DOHH2 (cell line): ENCODE results near the gene FILIP1.
"Not testable (repeated sequence)": the region's sequence is repeated elsewhere in the genome, so short reads cannot be mapped to it uniquely, and the experiment has no call there.

Experiments used
- H3F3A ChIP-seq: fragments of 200-600 bp; sonication (generic), shearing (Covaris generic); 2 replicates; pipeline ENCODE4 v1.6.0; 2016; ENCODE audit warnings: antibody characterized with exemption, mild to moderate bottlenecking; ENCODE audit not compliant: control insufficient read depth, insufficient read depth
- H3K27ac ChIP-seq: fragments of 200-600 bp; sonication (generic); 2 replicates; pipeline ENCODE4 v1.5.1; 2014; ENCODE audit warnings: low read depth, mild to moderate bottlenecking, low read length, moderate library complexity
- H3K27me3 ChIP-seq: fragments of 200-600 bp; sonication (generic); 2 replicates; pipeline ENCODE4 v1.6.1; 2014; ENCODE audit warnings: mild to moderate bottlenecking, low read length, mixed read lengths; ENCODE audit not compliant: control insufficient read depth
- H3K36me3 ChIP-seq: fragments of 200-600 bp; sonication (generic); 2 replicates; pipeline ENCODE4 v1.6.1; 2014; ENCODE audit warnings: mild to moderate bottlenecking, low read length, moderate library complexity, mixed read lengths; ENCODE audit not compliant: control insufficient read depth
- H3K4me1 ChIP-seq: fragments of 200-600 bp; sonication (generic); 2 replicates; pipeline ENCODE4 v1.6.1; 2014; ENCODE audit warnings: mild to moderate bottlenecking, low read length, mixed read lengths; ENCODE audit not compliant: control insufficient read depth
- H3K4me2 ChIP-seq: fragments of 200-600 bp; sonication (generic); 2 replicates; pipeline ENCODE4 v1.6.0; 2014; ENCODE audit warnings: mild to moderate bottlenecking, low read length, moderate library complexity
- H3K4me3 ChIP-seq: fragments of 200-600 bp; sonication (generic); 2 replicates; pipeline ENCODE4 v1.5.1; 2014; ENCODE audit warnings: mild to moderate bottlenecking, low read length, mixed read lengths
- H3K79me2 ChIP-seq: fragments of 200-600 bp; sonication (generic); 2 replicates; pipeline ENCODE4 v1.6.1; 2014; ENCODE audit warnings: mild to moderate bottlenecking, low read length, mixed read lengths; ENCODE audit not compliant: control insufficient read depth
- H3K9me2 ChIP-seq: fragments of 200-600 bp; sonication (generic); replicated peaks from 2 replicates; pipeline ENCODE4 v1.6.1; 2014; ENCODE audit warnings: mild to moderate bottlenecking, low read length, mixed read lengths; ENCODE audit not compliant: control insufficient read depth
- H3K9me3 ChIP-seq: fragments of 200-600 bp; sonication (generic); 2 replicates; pipeline ENCODE4 v1.6.1; 2014; ENCODE audit warnings: antibody characterized with exemption, low read length, mixed read lengths; ENCODE audit not compliant: control insufficient read depth, insufficient read depth
- H4K20me1 ChIP-seq: fragments of 200-600 bp; sonication (generic); 2 replicates; pipeline ENCODE4 v1.6.0; 2014; ENCODE audit warnings: low read depth, mild to moderate bottlenecking, antibody characterized with exemption, low read length, moderate library complexity; ENCODE audit not compliant: control insufficient read depth, insufficient read depth
- EZH2phosphoT487 ChIP-seq: fragments of 200-600 bp; sonication (generic); IDR thresholded peaks from 2 replicates; pipeline ENCODE4 v1.6.1; 2017; ENCODE audit warnings: borderline replicate concordance, mild to moderate bottlenecking, antibody characterized with exemption, low read length, moderate library complexity, mixed read lengths
- TF ChIP-seq, protein P1 (sequence below): fragments of 200-600 bp; sonication (generic); IDR thresholded peaks from one replicate; pipeline ENCODE4 v1.5.1; 2014; ENCODE audit warnings: antibody characterized with exemption, mild to moderate bottlenecking, low read depth, low read length; ENCODE audit not compliant: poor library complexity, severe bottlenecking

Gene FILIP1

DNA sequence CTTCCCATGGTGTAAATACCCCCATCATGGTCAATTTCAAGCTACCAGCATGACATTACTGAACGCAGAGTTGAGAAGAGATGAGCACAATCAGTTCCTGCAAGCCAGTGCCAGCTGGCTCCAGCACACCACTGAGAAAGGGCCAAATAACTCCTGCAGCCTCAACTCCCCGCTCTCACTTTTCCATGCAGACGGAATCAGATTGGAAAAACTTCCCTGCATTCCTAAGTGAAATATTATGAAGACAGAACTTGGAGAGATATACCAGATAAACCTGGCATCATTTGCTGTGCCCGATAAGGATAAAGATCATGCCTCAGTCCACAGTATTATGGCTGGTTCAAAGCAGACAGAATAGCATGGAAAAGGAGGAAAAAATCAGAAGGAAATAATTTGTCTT lies 56.7 kb downstream of the FILIP1 start:
- H3K36me3 ChIP-seq: no peaks in the 10 kb centered on the region
- TF ChIP-seq, protein P1, sequence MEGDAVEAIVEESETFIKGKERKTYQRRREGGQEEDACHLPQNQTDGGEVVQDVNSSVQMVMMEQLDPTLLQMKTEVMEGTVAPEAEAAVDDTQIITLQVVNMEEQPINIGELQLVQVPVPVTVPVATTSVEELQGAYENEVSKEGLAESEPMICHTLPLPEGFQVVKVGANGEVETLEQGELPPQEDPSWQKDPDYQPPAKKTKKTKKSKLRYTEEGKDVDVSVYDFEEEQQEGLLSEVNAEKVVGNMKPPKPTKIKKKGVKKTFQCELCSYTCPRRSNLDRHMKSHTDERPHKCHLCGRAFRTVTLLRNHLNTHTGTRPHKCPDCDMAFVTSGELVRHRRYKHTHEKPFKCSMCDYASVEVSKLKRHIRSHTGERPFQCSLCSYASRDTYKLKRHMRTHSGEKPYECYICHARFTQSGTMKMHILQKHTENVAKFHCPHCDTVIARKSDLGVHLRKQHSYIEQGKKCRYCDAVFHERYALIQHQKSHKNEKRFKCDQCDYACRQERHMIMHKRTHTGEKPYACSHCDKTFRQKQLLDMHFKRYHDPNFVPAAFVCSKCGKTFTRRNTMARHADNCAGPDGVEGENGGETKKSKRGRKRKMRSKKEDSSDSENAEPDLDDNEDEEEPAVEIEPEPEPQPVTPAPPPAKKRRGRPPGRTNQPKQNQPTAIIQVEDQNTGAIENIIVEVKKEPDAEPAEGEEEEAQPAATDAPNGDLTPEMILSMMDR: no peak
- TF ChIP-seq EZH2phosphoT487: no peak
- H3K9me3 ChIP-seq: no peaks in the 10 kb centered on the region
- no peaks in the 10 kb centered on the region for H4K20me1 ChIP-seq
- H3F3A ChIP-seq: no peaks in the 10 kb centered on the region
- no peaks in the 10 kb centered on the region for H3K9me2 ChIP-seq
- no peaks in the 10 kb centered on the region for H3K79me2 ChIP-seq
- no peak overlapping the region for H3K4me2 ChIP-seq
- H3K4me1 ChIP-seq: no peaks in the 10 kb centered on the region
- no peak overlapping the region for H3K4me3 ChIP-seq
- no peaks in the 10 kb centered on the region for H3K27me3 ChIP-seq
- no peak overlapping the region for H3K27ac ChIP-seq

DNA sequence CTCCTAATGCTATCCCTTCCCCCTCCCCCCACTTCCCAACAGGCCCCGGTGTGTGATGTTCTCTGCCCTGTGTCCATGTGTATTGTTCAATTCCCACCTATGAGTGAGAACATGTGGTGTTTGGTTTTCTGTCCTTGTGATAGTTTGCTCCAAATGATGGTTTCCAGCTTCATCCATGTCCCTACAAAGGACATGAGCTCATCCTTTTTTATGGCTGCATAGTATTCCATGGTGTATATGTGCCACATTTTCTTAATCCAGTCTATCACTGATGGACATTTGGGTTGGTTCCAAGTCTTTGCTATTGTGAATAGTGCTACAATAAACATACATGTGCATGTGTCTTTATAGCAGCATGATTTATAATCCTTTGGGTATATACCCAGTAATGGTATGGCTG lies 60.8 kb downstream of the FILIP1 start:
- H4K20me1 ChIP-seq, H3K9me3 ChIP-seq, H3F3A ChIP-seq, H3K27me3 ChIP-seq, H3K4me1 ChIP-seq, H3K27ac ChIP-seq, H3K36me3 ChIP-seq, H3K9me2 ChIP-seq, H3K4me2 ChIP-seq, H3K79me2 ChIP-seq, H3K4me3 ChIP-seq: not testable (repeated sequence)

DNA sequence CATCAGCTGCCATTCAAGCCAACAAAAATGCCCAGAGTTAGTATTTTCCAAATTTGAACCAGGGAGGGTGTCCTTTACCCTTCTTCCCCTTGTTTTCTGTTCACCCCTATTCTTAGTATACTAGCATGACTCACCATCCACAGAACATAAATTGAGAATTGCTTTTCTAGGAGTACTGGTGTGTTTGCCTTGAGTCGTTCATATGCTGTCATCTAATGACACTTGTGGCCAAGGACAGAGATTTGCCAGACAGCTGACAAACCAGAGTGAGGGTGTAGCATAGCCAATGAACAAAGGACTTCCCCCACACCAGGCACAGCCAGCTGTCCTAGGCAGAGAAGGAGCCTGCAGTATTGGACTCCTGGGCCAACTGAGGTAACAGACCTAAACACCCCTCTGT lies 62.2 kb downstream of the FILIP1 start:
- Histone ChIP-seq H3K27ac (no peak overlapping the region), H3K4me3 (no peak overlapping the region), H4K20me1 (no peaks in the 10 kb centered on the region), H3F3A (no peaks in the 10 kb centered on the region), H3K9me2 (no peaks in the 10 kb centered on the region), H3K36me3 (no peaks in the 10 kb centered on the region), H3K79me2 (no peaks in the 10 kb centered on the region), H3K4me1 (no peaks in the 10 kb centered on the region), H3K27me3 (no peaks in the 10 kb centered on the region), H3K4me2 (no peak overlapping the region), H3K9me3 (peaks cover 3% of the 10 kb centered on the region; the same call in 1 of the 2 replicates)
- TF ChIP-seq, protein P1: no peak
- no peak for TF ChIP-seq EZH2phosphoT487

DNA sequence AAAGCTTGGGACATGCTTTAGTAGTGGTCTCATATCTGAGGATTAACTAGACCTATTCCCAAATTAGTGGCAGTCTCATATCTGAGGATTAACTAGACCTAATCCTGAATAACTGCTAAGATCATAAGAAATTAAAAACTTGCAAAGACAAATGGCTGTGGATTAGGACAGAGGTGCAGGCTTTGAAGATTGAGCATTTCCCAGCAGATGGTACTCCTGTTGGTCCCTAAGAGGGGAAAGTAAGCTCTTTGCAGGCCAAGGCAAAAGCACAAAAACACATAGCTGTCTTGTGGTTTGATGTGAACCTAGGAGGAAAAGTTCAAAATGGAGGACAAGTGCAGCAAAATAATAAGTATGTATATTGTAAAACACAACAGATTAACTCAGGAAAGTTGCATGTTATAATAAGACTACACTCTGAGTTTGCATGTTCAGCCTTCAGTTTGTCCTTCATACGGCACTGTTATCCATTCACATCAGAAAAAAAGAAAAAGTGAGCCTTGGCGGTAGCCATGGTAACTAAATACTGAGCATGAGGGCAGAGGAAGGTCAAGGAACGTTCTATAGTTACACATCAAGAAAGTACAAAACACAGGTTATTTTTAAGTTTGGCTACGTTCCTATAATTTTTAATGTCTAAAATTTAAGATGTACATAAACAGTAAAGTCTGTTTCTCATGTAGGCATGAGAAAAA lies 62.8 kb downstream of the FILIP1 start:
- TF ChIP-seq, protein P1: no peak
- TF ChIP-seq EZH2phosphoT487: no peak
- Histone ChIP-seq H3K4me1 (no peaks in the 10 kb centered on the region), H3K27ac (no peak overlapping the region), H3K79me2 (no peaks in the 10 kb centered on the region), H3K36me3 (no peaks in the 10 kb centered on the region), H3K9me3 (peaks cover 3% of the 10 kb centered on the region; the same call in 1 of the 2 replicates), H4K20me1 (no peaks in the 10 kb centered on the region), H3K4me2 (no peak overlapping the region), H3K4me3 (no peak overlapping the region), H3K9me2 (no peaks in the 10 kb centered on the region), H3F3A (no peaks in the 10 kb centered on the region), H3K27me3 (no peaks in the 10 kb centered on the region)
